Right lobe of liver (tissue), 6 donors: ENCODE data around the gene RAB30. TPM values are rescaled to one million over a fixed set of nuclear protein-coding genes. Genes with fewer than 3 reads are reported as not detected.

Experiments used
- ATAC-seq, 4 donors: fragments of 200-7000 bp; cut with Tn5 transposase; one replicate each; pipeline ENCODE4 v1.9.1; 2020; ENCODE audit warnings: mild to moderate bottlenecking in 4 of 4, moderate library complexity in 4 of 4
- DNase-seq, 3 donors: peaks; one replicate each; pipeline ENCODE4 v3.0.0-alpha.2; 2020
- H3K27ac ChIP-seq, 3 donors: fragments of 200-600 bp; one replicate each; pipeline ENCODE4 v1.8.0; 2022
- H3K27me3 ChIP-seq, 2 donors: fragments of 200-600 bp; one replicate each; pipeline ENCODE4 v1.8.0; 2022
- H3K36me3 ChIP-seq, 4 donors: fragments of 200-600 bp; sonication (generic) in 1 of 4; one replicate each; pipeline versions ENCODE4 v1.5.1 to v1.8.0; 2017 to 2022; ENCODE audit warnings: control low read depth in 1 of 4
- H3K4me1 ChIP-seq, 4 donors: fragments of 200-600 bp; sonication (generic) in 1 of 4; one replicate each; pipeline versions ENCODE4 v1.5.1 to v1.8.0; 2017 to 2022; ENCODE audit warnings: control low read depth in 1 of 4
- H3K4me3 ChIP-seq, 3 donors: fragments of 200-600 bp; one replicate each; pipeline ENCODE4 v1.8.0; 2022
- H3K9me3 ChIP-seq, 4 donors: fragments of 200-600 bp; sonication (generic) in 1 of 4; one replicate each; pipeline versions ENCODE4 v1.5.1 to v1.8.0; 2017 to 2022; ENCODE audit warnings: control low read depth in 1 of 4
- CTCF ChIP-seq, 4 donors: fragments of 200-600 bp in 3 of 4; fragments of 450-650 bp in 1 of 4; IDR thresholded peaks; one replicate each; pipeline versions ENCODE4 v1.5.1 to v1.8.0; 2016 to 2022; ENCODE audit warnings: antibody characterized with exemption in 4 of 4, mild to moderate bottlenecking in 2 of 4
- POLR2A ChIP-seq: fragments of 450-650 bp; IDR thresholded peaks from one replicate; pipeline ENCODE4 v1.6.1; 2017; ENCODE audit warnings: antibody characterized with exemption, mild to moderate bottlenecking
- WGBS: methylation state at CpG from one replicate; pipeline ENCODE4 v1.1.6; 2018; ENCODE audit warnings: low coverage, low lambda C conversion rate; ENCODE audit not compliant: insufficient coverage; ENCODE audit errors: missing lambda C conversion rate; 5-methylcytosine and 5-hydroxymethylcytosine counted together
- intact Hi-C, 2 donors: fragments of 100-400 bp; cut with DNase I; formaldehyde crosslinking; loops; one replicate each; pipeline versions ENCODE4 v1.11.2 to v1.14.1; 2022
- total RNA-seq, 6 experiments: library from RNA; depleted of rRNA in 2 of 6; stranded (reverse); fragments of >200 nt in 2 of 6; fragmentation: NEBNext Ultra II Directional in 3 of 6; extraction: Animal tissue kit (Norgen Biotek cat#: 25700) in 3 of 6; gene quantifications; one replicate each; pipeline versions ENCODE4 v1.1.0 to v1.2.4, GENCODE V29; 2016 to 2023
- donor health status: DM: no; HTN: yes; CAD: no.
- donor health status: DM: no; HTN: no; CAD: no.
- donor health status: DM: no; HTN: no; CAD: no.
- donor health status: DM: no; HTN: yes; CAD: no.
- donor health status: DM: no; HTN: yes; CAD: no.

RAB30 gene
- total RNA-seq, 6 experiments from 2014 or later, result 4.1 to 9.6 (median 6.7) TPM

GRCh38 chr11:82981852-82982251 lies 89.8 kb downstream of the RAB30 start:
- Histone ChIP-seq H3K4me3 (no peak overlapping the region), H3K36me3 (peaks cover 0 to 14% (median 0%) of the 10 kb centered on the region in 4 donors), H3K27ac (no peak overlapping the region), H3K4me1 (no peaks in the 10 kb centered on the region), H3K9me3 (no peaks in the 10 kb centered on the region), H3K27me3 (no peaks in the 10 kb centered on the region)
- DNase-seq (no peak), ATAC-seq (no peak)
- 95% methylated on average over 4 of the region's 6 CpGs for WGBS
- intact Hi-C loops, result no loop called here
- TF ChIP-seq CTCF (IDR thresholded peaks at IDR 0.05), result no peak
- TF ChIP-seq POLR2A, result no peak

- H3K27me3 ChIP-seq, result no peaks in the 10 kb centered on the region
- H3K27ac ChIP-seq, result no peak overlapping the region
- intact Hi-C loops, result no loop called here
- H3K4me3 ChIP-seq, result no peak overlapping the region
- no peaks in the 10 kb centered on the region for H3K4me1 ChIP-seq
- TF ChIP-seq POLR2A, result no peak
- TF ChIP-seq CTCF (IDR thresholded peaks at IDR 0.05), result no peak
- 84% methylated on average over 4 of the region's 4 CpGs for WGBS
- peaks cover 0 to 14% (median 0%) of the 10 kb centered on the region in 4 donors for H3K36me3 ChIP-seq
- DNase-seq, result no peak
- no peaks in the 10 kb centered on the region for H3K9me3 ChIP-seq
- ATAC-seq, result no peak
These were observed 90.8 kb downstream of the RAB30 start for GRCh38 chr11:82980947-82981346.

GRCh38 chr11:82980292-82980691 lies 91.4 kb downstream of the RAB30 start:
- intact Hi-C loops, result no loop called here

GRCh38 chr11:82979824-82980223 lies 91.9 kb downstream of the RAB30 start:
- Histone ChIP-seq H3K9me3 (no peaks in the 10 kb centered on the region), H3K27ac (no peak overlapping the region), H3K4me3 (no peak overlapping the region), H3K27me3 (no peaks in the 10 kb centered on the region), H3K4me1 (no peaks in the 10 kb centered on the region), H3K36me3 (peaks cover 0 to 14% (median 0%) of the 10 kb centered on the region in 4 donors)
- ATAC-seq, result no peak
- no peak for DNase-seq
- TF ChIP-seq CTCF (IDR thresholded peaks at IDR 0.05), result no peak
- TF ChIP-seq POLR2A, result no peak
- intact Hi-C loops, result no loop called here

More at GRCh38 chr11:82980292-82980691, 91.4 kb downstream of the RAB30 start:
- Histone ChIP-seq H3K9me3 (no peaks in the 10 kb centered on the region), H3K27ac (no peak overlapping the region), H3K36me3 (peaks cover 0 to 14% (median 0%) of the 10 kb centered on the region in 4 donors), H3K4me1 (no peaks in the 10 kb centered on the region), H3K4me3 (no peak overlapping the region), H3K27me3 (no peaks in the 10 kb centered on the region)
- DNase-seq (no peak), ATAC-seq (no peak)
- TF ChIP-seq POLR2A (no peak), CTCF (IDR thresholded peaks at IDR 0.05) (no peak)
